ENCODE data around the gene DDX6.

DNA sequence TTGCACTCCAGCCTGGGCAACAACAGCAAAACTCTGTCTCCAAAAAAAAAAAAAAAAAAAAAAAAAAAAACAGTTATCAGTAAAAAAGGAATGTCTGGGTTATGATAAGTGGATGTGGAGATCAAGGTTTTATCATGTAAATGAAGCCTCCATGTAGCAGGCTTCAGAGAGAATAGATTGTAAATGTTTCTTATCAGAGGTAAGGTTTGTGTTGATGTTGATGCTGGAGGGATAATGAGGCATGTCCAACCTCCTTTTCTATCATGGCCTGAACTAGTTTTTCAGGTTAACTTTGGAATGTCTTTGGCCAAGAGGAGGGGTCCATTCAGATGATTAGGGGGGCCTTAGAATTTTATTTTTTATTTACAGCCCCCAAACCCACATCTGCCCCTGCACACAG is 76.1 kb downstream of the DDX6 start:
- TF ChIP-seq CTCF (IDR thresholded peaks at IDR 0.05): no peak
- TF ChIP-seq POLR2AphosphoS5 (IDR thresholded peaks at IDR 0.05): no peak
